GM12878 (cell line): Measurements from ENCODE around the gene CDK5R2. TPM values are rescaled to one million over a fixed set of nuclear protein-coding genes. Genes with fewer than 3 reads are reported as not detected.

ENCODE experiments used
- ATAC-seq: fragments of 200-7000 bp; cut with Tn5 transposase; 3 replicates; pipeline ENCODE4 v1.9.1; 2020; ENCODE audit warnings: mild to moderate bottlenecking, moderate library complexity
- BruUV-seq: library from RNA; stranded (reverse); fragments of 400-500 nt; replicated peaks from 2 replicates; lab custom pipeline; 2021; lab: Mats Ljungman, UMichigan
- CTCF ChIA-PET: fragments of 300-600 bp; sonication (Branson Sonifier 250); formaldehyde crosslinking; extraction: SDS; loops from one replicate; lab custom pipeline; 2021; ENCODE audit warnings: inconsistent platforms; lab: Yijun Ruan, JAX
- POLR2A ChIA-PET: fragments of 350-600 bp; formaldehyde crosslinking; extraction: SDS; loops from one replicate; lab custom pipeline; 2021; ENCODE audit warnings: inconsistent platforms; lab: Charles Lee
- RAD21 ChIA-PET: fragments of 300-600 bp; sonication (Branson Sonifier 250); formaldehyde crosslinking; loops from one replicate; lab custom pipeline; 2023; ENCODE audit warnings: antibody characterized with exemption; ENCODE audit not compliant: unreplicated experiment; lab: Charles Lee
- SMC1A ChIA-PET: fragments of 300-600 bp; sonication (Branson Sonifier 250); formaldehyde crosslinking; loops from one replicate; lab custom pipeline; 2023; ENCODE audit not compliant: unreplicated experiment, uncharacterized antibody; lab: Charles Lee
- DNase-seq: peaks from one replicate; pipeline ENCODE4 v3.0.0-alpha.2; 2011; ENCODE audit warnings: low read depth, low spot score
- FAIRE-seq: peaks from 3 replicates; lab custom pipeline; 2011; peaks lifted over from hg19 to GRCh38; lab: Jason Lieb, UNC
- H2AFZ ChIP-seq: 2 replicates; pipeline ENCODE4 v1.6.0; 2011; ENCODE audit warnings: low read depth, low read length, control low read depth; ENCODE audit not compliant: control insufficient read depth
- H3K27ac ChIP-seq: 2 replicates; pipeline ENCODE4 v1.5.1; 2011; ENCODE audit warnings: control low read depth; ENCODE audit not compliant: control insufficient read depth, insufficient read depth
- H3K27me3 ChIP-seq, 2 experiments: replicated peaks in 1 of 2; 2 replicates each; pipeline versions ENCODE4 v1.6.0 to v1.6.1; 2011; ENCODE audit warnings: low read length in 1 of 2; ENCODE audit not compliant: control insufficient read depth in 2 of 2, insufficient read depth in 2 of 2
- H3K36me3 ChIP-seq, 2 experiments: 2 replicates each; pipeline ENCODE4 v1.5.1; 2011; ENCODE audit warnings: low read length in 1 of 2; ENCODE audit not compliant: control insufficient read depth in 2 of 2, insufficient read depth in 2 of 2
- H3K4me1 ChIP-seq: 2 replicates; pipeline ENCODE4 v1.6.1; 2011; ENCODE audit warnings: mild to moderate bottlenecking, low read length, moderate library complexity, mixed read lengths; ENCODE audit not compliant: control insufficient read depth, insufficient read depth
- H3K4me2 ChIP-seq: 2 replicates; pipeline ENCODE4 v1.6.0; 2011; ENCODE audit warnings: control low read depth; ENCODE audit not compliant: control insufficient read depth, insufficient read depth
- H3K4me3 ChIP-seq: fragments of 200-600 bp; sonication (generic); 2 replicates; pipeline ENCODE4 v1.5.1; 2016
- H3K79me2 ChIP-seq: 2 replicates; pipeline ENCODE4 v1.6.0; 2011; ENCODE audit warnings: low read length; ENCODE audit not compliant: control insufficient read depth, insufficient read depth
- H3K9ac ChIP-seq: 2 replicates; pipeline ENCODE4 v1.8.0; 2011; ENCODE audit warnings: low read length, control low read depth, mixed read lengths; ENCODE audit not compliant: control insufficient read depth, insufficient read depth
- H3K9me3 ChIP-seq: replicated peaks from 3 replicates; pipeline ENCODE4 v1.5.1; 2011; ENCODE audit warnings: mild to moderate bottlenecking, low read length; ENCODE audit not compliant: control insufficient read depth, insufficient read depth
- H4K20me1 ChIP-seq: 2 replicates; pipeline ENCODE4 v1.6.0; 2011; ENCODE audit not compliant: control insufficient read depth, insufficient read depth
- BCL3 ChIP-seq: IDR thresholded peaks from 2 replicates; pipeline ENCODE4 v1.6.1; 2011; ENCODE audit warnings: borderline replicate concordance, low read depth, mild to moderate bottlenecking, moderate library complexity, low read length; ENCODE audit not compliant: insufficient read depth, poor library complexity, severe bottlenecking
- CBX5 ChIP-seq: sonication (generic); IDR thresholded peaks from 2 replicates; pipeline ENCODE4 v1.6.1; 2016; ENCODE audit warnings: low read depth, moderate library complexity, mild to moderate bottlenecking, inconsistent platforms
- GATAD2B ChIP-seq: fragments of 450-650 bp; conservative IDR thresholded peaks from 2 replicates; pipeline ENCODE4 v1.6.1; 2017; ENCODE audit warnings: low read depth, mild to moderate bottlenecking, moderate library complexity
- LARP7 ChIP-seq: fragments of 450-650 bp; IDR thresholded peaks from 2 replicates; pipeline ENCODE4 v1.6.1; 2017; ENCODE audit warnings: mild to moderate bottlenecking
- NR2F1 ChIP-seq: fragments of 450-650 bp; conservative IDR thresholded peaks from 2 replicates; pipeline ENCODE4 v1.6.1; 2017; ENCODE audit warnings: mild to moderate bottlenecking
- RAD21 ChIP-seq: IDR thresholded peaks from 2 replicates; pipeline ENCODE4 v1.6.1; 2011; ENCODE audit warnings: mild to moderate bottlenecking, low read depth, low read length, moderate library complexity; ENCODE audit not compliant: insufficient read depth
- SMC3 ChIP-seq: IDR thresholded peaks from 2 replicates; pipeline ENCODE4 v1.6.1; 2011; ENCODE audit warnings: low read length, improper control_type of control experiment, borderline replicate concordance
- SUZ12 ChIP-seq: fragments of 200-600 bp; sonication (generic); IDR thresholded peaks from one replicate; pipeline ENCODE4 v1.6.1; 2018; ENCODE audit warnings: antibody characterized with exemption, mild to moderate bottlenecking; ENCODE audit not compliant: unreplicated experiment
- TCF3 ChIP-seq: IDR thresholded peaks from 2 replicates; pipeline ENCODE4 v1.6.1; 2012; ENCODE audit warnings: low read depth, mild to moderate bottlenecking, low read length, borderline replicate concordance; ENCODE audit not compliant: insufficient read depth
- ZNF274 ChIP-seq: IDR thresholded peaks from one replicate; pipeline ENCODE4 v1.8.0; 2011; ENCODE audit not compliant: insufficient read length, insufficient read depth
- WGBS: methylation state at CpG from one replicate; pipeline ENCODE4 v1.1.6; 2016; ENCODE audit warnings: low lambda C conversion rate; ENCODE audit not compliant: insufficient replicate concordance, insufficient coverage; ENCODE audit errors: missing lambda C conversion rate; 5-methylcytosine and 5-hydroxymethylcytosine counted together
- in situ Hi-C: fragments of 300-500 bp; cut with MboI; formaldehyde crosslinking; loops from 9 replicates; pipeline ENCODE4 v1.14.3; 2018; ENCODE audit warnings: mixed read lengths
- intact Hi-C: fragments of 100-400 bp; cut with micrococcal nuclease; formaldehyde crosslinking; loops from one replicate; pipeline ENCODE4 v1.14.2; 2022; ENCODE audit not compliant: unreplicated experiment
- polyA plus RNA-seq, 11 experiments: library from polyadenylated mRNA; depleted of rRNA in 4 of 11; unstranded in 6 of 11; stranded (reverse) in 5 of 11; fragments of >200 nt; fragmentation: Nextera tagmentation in 4 of 11; fragmentation: Illumina TruSeq in 1 of 11; extraction: Ambion mirVana in 4 of 11; extraction: Trizol in 1 of 11; gene quantifications; 1 replicate in 1 of 11; 2 replicates in 10 of 11; pipeline versions ENCODE4 v1.2.1 to v1.2.3, GENCODE V29; 2011 to 2016; ENCODE audit warnings: inconsistent platforms in 2 of 11, missing spikeins in 2 of 11, low read depth in 1 of 11
- total RNA-seq, 4 experiments: library from RNA; depleted of rRNA in 3 of 4; stranded (reverse); fragments of >200 nt in 3 of 4; fragmentation: Illumina TruSeq in 1 of 4; extraction: Trizol in 1 of 4; gene quantifications; 2 replicates each; pipeline versions ENCODE4 v1.2.1 to v1.2.3, GENCODE V29; 2013 to 2021
- TF ChIP-seq, protein P1 (sequence below): fragments of 450-650 bp; IDR thresholded peaks from 2 replicates; pipeline ENCODE4 v1.6.1; 2014; ENCODE audit warnings: mild to moderate bottlenecking

The CDK5R2 gene
- total and polyA plus RNA-seq, 10 of the 15 experiments (the other 5 are each of a cell fraction or from before 2014, with no cell fraction given) = not detected

GRCh38 chr2:218959761-218960308 lies 369 bp downstream of the CDK5R2 start:
- ChIA-PET RAD21 (interaction anchor here (0.8 to 1.2 kb wide), 3 partner anchors 55 to 83 kb away, joined by 3 to 8 read pairs (median 5); no protein-coding TSS in a partner anchor), POLR2A (no interaction called here)
- no peak for DNase-seq

More at GRCh38 chr2:218959761-218960308, 369 bp downstream of the CDK5R2 start:
- intact Hi-C loops (no loop called here), in situ Hi-C loops (no loop called here)
- SMC1A ChIA-PET = interaction anchor here (0.8 to 1.2 kb wide), 3 partner anchors 50 to 83 kb away, joined by 3 to 5 read pairs (median 3); no protein-coding TSS in a partner anchor
- Histone ChIP-seq H3K36me3 (no peaks in the 10 kb centered on the region), H3K4me3 (peak overlapping the region; percentile 64; the same call in 1 of the 2 replicates), H3K27ac (no peak overlapping the region), H3K27me3 (peaks cover 12 to 16% of the 10 kb centered on the region in 2 experiments; a peak in 3 of 4 replicates), H3K9ac (no peak overlapping the region), H2AFZ (peak overlapping the region; percentile 51), H4K20me1 (no peaks in the 10 kb centered on the region), H3K79me2 (no peaks in the 10 kb centered on the region), H3K4me2 (peak overlapping the region; percentile 86), H3K4me1 (no peaks in the 10 kb centered on the region), H3K9me3 (no peaks in the 10 kb centered on the region)
- CTCF ChIA-PET = interaction anchor here (0.5 to 2.4 kb wide), 6 partner anchors 35 to 160 kb away, joined by 3 to 11 read pairs (median 4); no protein-coding TSS in a partner anchor
- no TSS peak for BruUV-seq
- WGBS = 7% methylated on average over 53 of the region's 67 CpGs
- ATAC-seq (no peak), FAIRE-seq (no peak)
- TF ChIP-seq NR2F1 (no peak), TCF3 (no peak), GATAD2B (no peak), BCL3 (no peak), SMC3 (no peak), RAD21 (no peak), SUZ12 (peak; percentile 28), CBX5 (no peak), ZNF274 (no peak), LARP7 (0 out of 2 replicates have a peak, but pooled peaks have one; percentile 4)
- TF ChIP-seq, protein P1, sequence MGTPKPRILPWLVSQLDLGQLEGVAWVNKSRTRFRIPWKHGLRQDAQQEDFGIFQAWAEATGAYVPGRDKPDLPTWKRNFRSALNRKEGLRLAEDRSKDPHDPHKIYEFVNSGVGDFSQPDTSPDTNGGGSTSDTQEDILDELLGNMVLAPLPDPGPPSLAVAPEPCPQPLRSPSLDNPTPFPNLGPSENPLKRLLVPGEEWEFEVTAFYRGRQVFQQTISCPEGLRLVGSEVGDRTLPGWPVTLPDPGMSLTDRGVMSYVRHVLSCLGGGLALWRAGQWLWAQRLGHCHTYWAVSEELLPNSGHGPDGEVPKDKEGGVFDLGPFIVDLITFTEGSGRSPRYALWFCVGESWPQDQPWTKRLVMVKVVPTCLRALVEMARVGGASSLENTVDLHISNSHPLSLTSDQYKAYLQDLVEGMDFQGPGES = no peak
